Mammary epithelial cell (primary cell): ENCODE data around the gene MAGI1.

Experiments used
- CTCF ChIP-seq, 2 donors: IDR thresholded peaks in 1 of 2; conservative IDR thresholded peaks in 1 of 2; 2 replicates each; pipeline ENCODE4 v1.5.1; 2011 to 2012; ENCODE audit warnings: inconsistent platforms in 2 of 2, low read length in 2 of 2, mild to moderate bottlenecking in 2 of 2, control low read depth in 1 of 2, low read depth in 1 of 2; ENCODE audit not compliant: insufficient read depth in 1 of 2; ENCODE audit errors: extremely low read depth in 1 of 2
- EZH2 ChIP-seq: IDR thresholded peaks from 2 replicates; pipeline ENCODE4 v1.6.1; 2012; ENCODE audit warnings: low read length, inconsistent platforms, borderline replicate concordance

- TF ChIP-seq CTCF (conservative IDR thresholded peaks at IDR 0.05 in 1 of 2, IDR thresholded peaks at IDR 0.05 in 1 of 2; ENCODE audit: extremely low read depth in 1 of 2, insufficient read depth in 1 of 2, low read depth in 1 of 2, low read length in 2 of 2) = no peak
- TF ChIP-seq EZH2 = no peak
Observed at GRCh38 chr3:65526656-65527055, 512.1 kb downstream of the MAGI1 start.
